Measurements from ENCODE around the gene HSD11B2.

Gene HSD11B2

GRCh38 chr16:67415872-67416793 is 14.8 kb upstream of the HSD11B2 start, which contains the start of gene ZDHHC1:
TSS of gene ZDHHC1 (minus strand) at chr16:67416477. CDS start at chr16:67407775, 8,702 bp downstream.
- Histone ChIP-seq H3K4me2 (no peak within 1 kb of the TSS), H3K9ac (no peak within 1 kb of the TSS), H3K4me1 (no peaks in the 10 kb centered on the region), H3K27ac (no peak within 1 kb of the TSS), H3K4me3 (no peak within 1 kb of the TSS), H3K36me3 (no peaks in the 10 kb centered on the region), H3K9me3 (no peaks in the 10 kb centered on the region), H3K27me3 (peaks cover 35% of the 10 kb centered on the region), H4K20me1 (no peaks in the 10 kb centered on the region)
- no peak for TF ChIP-seq Cebpa-rat (IDR thresholded peaks at IDR 0.05)

- no peaks in the 10 kb centered on the region for H3K9me3 ChIP-seq
- no peak for TF ChIP-seq Cebpa-rat (IDR thresholded peaks at IDR 0.05)
- no peak overlapping the region for H3K9ac ChIP-seq
- H3K27me3 ChIP-seq: peaks cover 35% of the 10 kb centered on the region
- no peaks in the 10 kb centered on the region for H3K36me3 ChIP-seq
- H3K27ac ChIP-seq: no peak overlapping the region
- no peaks in the 10 kb centered on the region for H4K20me1 ChIP-seq
- no peak overlapping the region for H3K4me3 ChIP-seq
- H3K4me2 ChIP-seq: no peak overlapping the region
- no peaks in the 10 kb centered on the region for H3K4me1 ChIP-seq
Measured at GRCh38 chr16:67417333-67418061, 13.4 kb upstream of the HSD11B2 start.

- no peak overlapping the region for H3K9ac ChIP-seq
- H3K27me3 ChIP-seq: peaks cover 35% of the 10 kb centered on the region
- H3K4me1 ChIP-seq: peaks cover 11% of the 10 kb centered on the region
- no peak overlapping the region for H3K4me2 ChIP-seq
- no peaks in the 10 kb centered on the region for H3K9me3 ChIP-seq
- no peak for TF ChIP-seq Cebpa-rat (IDR thresholded peaks at IDR 0.05)
- H4K20me1 ChIP-seq: no peaks in the 10 kb centered on the region
- no peak overlapping the region for H3K27ac ChIP-seq
- H3K4me3 ChIP-seq: no peak overlapping the region
- H3K36me3 ChIP-seq: no peaks in the 10 kb centered on the region
Measured at GRCh38 chr16:67419502-67419901, 11.4 kb upstream of the HSD11B2 start.

GRCh38 chr16:67419931-67420330 is 11.0 kb upstream of the HSD11B2 start:
- TF ChIP-seq Cebpa-rat (IDR thresholded peaks at IDR 0.05): no peak
- no peak overlapping the region for H3K27ac ChIP-seq
- H3K9ac ChIP-seq: no peak overlapping the region
- H3K9me3 ChIP-seq: no peaks in the 10 kb centered on the region
- H3K4me1 ChIP-seq: peaks cover 16% of the 10 kb centered on the region
- H3K27me3 ChIP-seq: peaks cover 30% of the 10 kb centered on the region
- no peak overlapping the region for H3K4me2 ChIP-seq
- no peaks in the 10 kb centered on the region for H4K20me1 ChIP-seq
- no peak overlapping the region for H3K4me3 ChIP-seq
- H3K36me3 ChIP-seq: no peaks in the 10 kb centered on the region

GRCh38 chr16:67421030-67421429 is 9.9 kb upstream of the HSD11B2 start:
- H3K4me3 ChIP-seq: no peak overlapping the region
- no peak overlapping the region for H3K27ac ChIP-seq
- H4K20me1 ChIP-seq: no peaks in the 10 kb centered on the region
- H3K36me3 ChIP-seq: no peaks in the 10 kb centered on the region
- peaks cover 23% of the 10 kb centered on the region for H3K4me1 ChIP-seq
- no peak overlapping the region for H3K9ac ChIP-seq
- H3K4me2 ChIP-seq: no peak overlapping the region
- H3K27me3 ChIP-seq: peaks cover 19% of the 10 kb centered on the region
- no peaks in the 10 kb centered on the region for H3K9me3 ChIP-seq
- no peak for TF ChIP-seq Cebpa-rat (IDR thresholded peaks at IDR 0.05)

GRCh38 chr16:67423015-67423414 is 7.9 kb upstream of the HSD11B2 start:
- H3K27ac ChIP-seq: no peak overlapping the region
- H3K4me1 ChIP-seq: peaks cover 23% of the 10 kb centered on the region
- H3K4me2 ChIP-seq: no peak overlapping the region
- TF ChIP-seq Cebpa-rat (IDR thresholded peaks at IDR 0.05): no peak
- no peaks in the 10 kb centered on the region for H3K9me3 ChIP-seq
- H3K4me3 ChIP-seq: no peak overlapping the region
- H4K20me1 ChIP-seq: no peaks in the 10 kb centered on the region
- no peaks in the 10 kb centered on the region for H3K36me3 ChIP-seq
- peaks cover 12% of the 10 kb centered on the region; the same call in 1 of the 2 replicates for H3K27me3 ChIP-seq
- no peak overlapping the region for H3K9ac ChIP-seq

- Histone ChIP-seq H3K4me3 (no peak overlapping the region), H3K9me3 (no peaks in the 10 kb centered on the region), H3K4me2 (peak overlapping the region; percentile 72), H3K4me1 (peaks cover 23% of the 10 kb centered on the region), H4K20me1 (peaks cover 6% of the 10 kb centered on the region), H3K27me3 (peaks cover 19% of the 10 kb centered on the region), H3K9ac (no peak overlapping the region), H3K36me3 (no peaks in the 10 kb centered on the region), H3K27ac (no peak overlapping the region)
- TF ChIP-seq Cebpa-rat (IDR thresholded peaks at IDR 0.05): no peak
Measured at GRCh38 chr16:67423611-67424260, 7.2 kb upstream of the HSD11B2 start.

- H3K4me3 ChIP-seq: no peak overlapping the region
- no peaks in the 10 kb centered on the region for H3K36me3 ChIP-seq
- H3K4me2 ChIP-seq: peak overlapping the region; percentile 72
- H3K9ac ChIP-seq: no peak overlapping the region
- H4K20me1 ChIP-seq: peaks cover 11% of the 10 kb centered on the region
- H3K9me3 ChIP-seq: no peaks in the 10 kb centered on the region
- peaks cover 24% of the 10 kb centered on the region for H3K27me3 ChIP-seq
- no peak for TF ChIP-seq Cebpa-rat (IDR thresholded peaks at IDR 0.05)
- peaks cover 23% of the 10 kb centered on the region for H3K4me1 ChIP-seq
- H3K27ac ChIP-seq: no peak overlapping the region
Measured at GRCh38 chr16:67424261-67424615, 6.7 kb upstream of the HSD11B2 start.

- no peak overlapping the region for H3K9ac ChIP-seq
- no peak overlapping the region for H3K4me3 ChIP-seq
- H3K27me3 ChIP-seq: peaks cover 32% of the 10 kb centered on the region
- H3K4me2 ChIP-seq: peak overlapping the region; percentile 72
- peaks cover 23% of the 10 kb centered on the region for H3K4me1 ChIP-seq
- peaks cover 18% of the 10 kb centered on the region for H4K20me1 ChIP-seq
- no peaks in the 10 kb centered on the region for H3K9me3 ChIP-seq
- TF ChIP-seq Cebpa-rat (IDR thresholded peaks at IDR 0.05): no peak
- no peaks in the 10 kb centered on the region for H3K36me3 ChIP-seq
- H3K27ac ChIP-seq: no peak overlapping the region
Measured at GRCh38 chr16:67425061-67425460, 5.9 kb upstream of the HSD11B2 start.

All from BLaER1 (cell line).